Mesenchymal stem cell (in vitro differentiated cells and primary cell): ENCODE data around the gene MYO9B.

Experiments used
- DNase-seq: peaks from one replicate; pipeline ENCODE4 v3.0.0-alpha.2; 2013
- H2AFZ ChIP-seq: one replicate; pipeline ENCODE4 v1.6.1; 2013; ENCODE audit warnings: low read depth, mild to moderate bottlenecking, control low read depth, inconsistent platforms, low read length, moderate library complexity
- H2AK5ac ChIP-seq: 2 replicates; pipeline ENCODE4 v1.6.1; 2013; ENCODE audit warnings: low read length, moderate library complexity, mild to moderate bottlenecking, inconsistent platforms; ENCODE audit not compliant: severe bottlenecking
- H2BK120ac ChIP-seq: one replicate; pipeline ENCODE4 v1.6.1; 2013; ENCODE audit warnings: low read depth, mild to moderate bottlenecking, inconsistent platforms, low read length, moderate library complexity
- H2BK12ac ChIP-seq, 2 experiments: one replicate each; pipeline ENCODE4 v1.6.1; 2013; ENCODE audit warnings: inconsistent platforms in 2 of 2, low read length in 2 of 2, mild to moderate bottlenecking in 2 of 2, moderate library complexity in 2 of 2, control low read depth in 1 of 2
- H2BK15ac ChIP-seq: one replicate; pipeline ENCODE4 v1.6.1; 2013; ENCODE audit warnings: mild to moderate bottlenecking, low read depth, inconsistent platforms; ENCODE audit not compliant: poor library complexity, severe bottlenecking
- H2BK5ac ChIP-seq: 2 replicates; pipeline ENCODE4 v1.6.1; 2013; ENCODE audit warnings: low read depth, mild to moderate bottlenecking, low read length, control low read depth, inconsistent platforms; ENCODE audit not compliant: poor library complexity, severe bottlenecking
- H3K14ac ChIP-seq, 2 experiments: one replicate each; pipeline ENCODE4 v1.6.1; 2013; ENCODE audit warnings: inconsistent platforms in 2 of 2, low read length in 2 of 2, control low read depth in 1 of 2, mild to moderate bottlenecking in 1 of 2, moderate library complexity in 1 of 2
- H3K18ac ChIP-seq, 2 experiments: one replicate each; pipeline ENCODE4 v1.6.1; 2013; ENCODE audit warnings: inconsistent platforms in 2 of 2, low read length in 2 of 2, control low read depth in 1 of 2, low read depth in 1 of 2, mild to moderate bottlenecking in 1 of 2
- H3K23ac ChIP-seq, 2 experiments: one replicate each; pipeline ENCODE4 v1.6.1; 2013; ENCODE audit warnings: inconsistent platforms in 2 of 2, low read length in 2 of 2, mild to moderate bottlenecking in 2 of 2, moderate library complexity in 2 of 2, control low read depth in 1 of 2
- H3K27ac ChIP-seq: 2 replicates; pipeline ENCODE4 v1.5.1; 2013; ENCODE audit warnings: mild to moderate bottlenecking, moderate library complexity, low read length, control low read depth, inconsistent platforms; ENCODE audit not compliant: poor library complexity, severe bottlenecking
- H3K27me3 ChIP-seq, 2 experiments: 2 replicates each; pipeline versions ENCODE4 v1.6.1 to v1.7.0; 2013; ENCODE audit warnings: low read length in 2 of 2, mild to moderate bottlenecking in 2 of 2, moderate library complexity in 2 of 2, control low read depth in 1 of 2, inconsistent platforms in 1 of 2; ENCODE audit not compliant: control insufficient read depth in 1 of 2, insufficient read depth in 1 of 2
- H3K36me3 ChIP-seq, 2 experiments: 2 replicates each; pipeline versions ENCODE4 v1.6.1 to v1.7.0; 2013; ENCODE audit warnings: low read length in 2 of 2, control low read depth in 1 of 2, inconsistent platforms in 1 of 2, low read depth in 1 of 2, mild to moderate bottlenecking in 1 of 2; ENCODE audit not compliant: insufficient read depth in 2 of 2, control insufficient read depth in 1 of 2
- H3K4ac ChIP-seq, 2 experiments: one replicate each; pipeline ENCODE4 v1.6.1; 2013; ENCODE audit warnings: inconsistent platforms in 2 of 2, low read length in 2 of 2, mild to moderate bottlenecking in 2 of 2, moderate library complexity in 2 of 2, control low read depth in 1 of 2, low read depth in 1 of 2
- H3K4me1 ChIP-seq: 2 replicates; pipeline ENCODE4 v1.6.1; 2013; ENCODE audit warnings: low read depth, low read length, control low read depth; ENCODE audit not compliant: control insufficient read depth, insufficient read depth
- H3K4me2 ChIP-seq: 2 replicates; pipeline ENCODE4 v1.6.1; 2013; ENCODE audit warnings: low read length, mild to moderate bottlenecking, inconsistent platforms; ENCODE audit not compliant: poor library complexity, severe bottlenecking
- H3K4me3 ChIP-seq, 2 experiments: 2 replicates each; pipeline versions ENCODE4 v1.5.1 to v1.7.0; 2013; ENCODE audit warnings: low read length in 2 of 2, mild to moderate bottlenecking in 2 of 2, control low read depth in 1 of 2, low read depth in 1 of 2; ENCODE audit not compliant: insufficient read depth in 1 of 2
- H3K79me1 ChIP-seq: replicated peaks from 2 replicates; pipeline ENCODE4 v1.6.1; 2013; ENCODE audit warnings: mild to moderate bottlenecking, control low read depth, low read length, inconsistent platforms; ENCODE audit not compliant: poor library complexity, severe bottlenecking
- H3K9ac ChIP-seq: 2 replicates; pipeline ENCODE4 v1.7.0; 2013; ENCODE audit warnings: mild to moderate bottlenecking, low read length, moderate library complexity
- H3K9me3 ChIP-seq: 2 replicates; pipeline ENCODE4 v1.7.0; 2013; ENCODE audit warnings: mild to moderate bottlenecking, low read length; ENCODE audit not compliant: control insufficient read depth
- H4K8ac ChIP-seq: one replicate; pipeline ENCODE4 v1.6.1; 2013; ENCODE audit warnings: inconsistent platforms, mild to moderate bottlenecking, low read length, moderate library complexity
- H4K91ac ChIP-seq: one replicate; pipeline ENCODE4 v1.6.1; 2013; ENCODE audit warnings: mild to moderate bottlenecking, low read length, inconsistent platforms
- WGBS: methylation state at CpG from one replicate; pipeline ENCODE4 v1.1.7; 2013; ENCODE audit warnings: mixed read lengths; 5-methylcytosine and 5-hydroxymethylcytosine counted together

MYO9B gene

DNA sequence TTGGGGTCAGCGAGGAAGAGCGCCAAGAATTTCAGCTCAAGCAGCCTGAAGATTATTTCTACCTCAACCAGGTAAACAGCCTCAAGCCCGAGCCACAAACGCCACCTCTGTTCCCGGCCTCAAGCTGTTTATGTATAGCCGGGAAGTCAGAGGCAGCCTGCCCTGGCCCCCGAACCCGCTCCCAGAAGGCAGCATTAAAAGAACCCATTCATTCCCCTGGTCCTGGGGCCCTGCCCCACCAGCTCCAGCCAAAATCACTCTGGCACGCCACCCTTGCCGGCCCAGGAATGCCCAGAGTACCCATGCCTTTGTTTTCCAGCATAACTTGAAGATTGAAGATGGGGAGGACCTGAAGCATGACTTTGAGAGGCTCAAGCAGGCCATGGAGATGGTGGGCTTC lies 78.4 kb downstream of the MYO9B start:
- Histone ChIP-seq H2BK5ac (no peak overlapping the region), H2BK120ac (no peak overlapping the region), H2AK5ac (no peak overlapping the region), H3K4me1 (peaks cover 3% of the 10 kb centered on the region), H3K79me1 (peaks cover 37% of the 10 kb centered on the region), H4K8ac (no peak overlapping the region), H2AFZ (no peak overlapping the region), H3K4me2 (no peak overlapping the region), H3K27ac (no peak overlapping the region), H3K14ac (no peak overlapping the region), H2BK12ac (no peak overlapping the region), H3K9me3 (no peaks in the 10 kb centered on the region), H3K27me3 (no peaks in the 10 kb centered on the region), H3K18ac (no peak overlapping the region), H3K4ac (no peak overlapping the region), H3K36me3 (peaks cover 81 to 91% of the 10 kb centered on the region in 2 experiments), H3K4me3 (no peak overlapping the region), H4K91ac (no peak overlapping the region), H3K9ac (no peak overlapping the region), H3K23ac (no peak overlapping the region), H2BK15ac (no peak overlapping the region)
- WGBS = 99% methylated on average over 10 of the region's 10 CpGs
- DNase-seq = no peak

GRCh38 chr19:17155251-17155650 lies 79.7 kb downstream of the MYO9B start:
- 98% methylated on average over 7 of the region's 7 CpGs for WGBS
- Histone ChIP-seq H3K4me2 (no peak overlapping the region), H3K9me3 (no peaks in the 10 kb centered on the region), H4K91ac (no peak overlapping the region), H3K79me1 (peaks cover 33% of the 10 kb centered on the region), H3K4ac (no peak overlapping the region), H3K14ac (no peak overlapping the region), H3K9ac (no peak overlapping the region), H2BK120ac (no peak overlapping the region), H3K27ac (no peak overlapping the region), H3K4me1 (no peaks in the 10 kb centered on the region), H3K23ac (no peak overlapping the region), H2AK5ac (no peak overlapping the region), H4K8ac (no peak overlapping the region), H2BK15ac (no peak overlapping the region), H2BK12ac (no peak overlapping the region), H2AFZ (no peak overlapping the region), H3K36me3 (peaks cover 82 to 91% of the 10 kb centered on the region in 2 experiments), H3K4me3 (no peak overlapping the region), H3K18ac (no peak overlapping the region), H3K27me3 (no peaks in the 10 kb centered on the region), H2BK5ac (no peak overlapping the region)
- no peak for DNase-seq

DNA sequence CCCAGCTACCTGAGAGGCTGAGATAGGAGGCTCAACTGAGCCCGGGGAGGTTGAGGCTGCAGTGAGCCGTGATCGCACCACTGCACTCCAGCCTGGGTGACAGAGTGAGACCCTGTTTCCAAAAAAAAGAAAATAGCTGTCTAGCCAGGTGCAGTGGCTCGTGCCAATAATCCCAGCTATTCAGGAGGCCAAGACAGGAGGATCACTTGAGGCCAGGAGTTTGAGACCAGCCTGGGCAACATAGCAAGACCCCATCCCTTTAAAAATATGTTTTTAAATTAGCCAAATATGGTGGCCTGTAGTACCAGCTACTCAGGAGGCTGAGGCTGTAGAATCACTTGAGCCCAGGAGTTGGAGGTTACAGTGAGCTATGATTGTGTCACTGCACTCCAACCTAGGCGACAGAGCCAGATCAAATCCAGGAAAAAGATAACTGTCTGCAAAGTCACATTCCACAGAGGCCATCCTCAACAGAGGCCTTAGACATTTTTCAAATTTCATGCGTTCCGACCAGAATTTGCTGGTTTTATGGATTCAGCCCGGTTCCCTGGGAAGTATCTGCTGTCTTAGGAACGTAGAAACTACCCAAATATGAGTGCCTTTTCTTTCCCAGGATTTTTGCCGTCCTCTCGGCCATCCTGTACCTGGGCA lies 80.8 kb downstream of the MYO9B start:
- Histone ChIP-seq H3K14ac (no peak overlapping the region), H3K9me3 (no peaks in the 10 kb centered on the region), H3K4me3 (no peak overlapping the region), H3K23ac (no peak overlapping the region), H3K4ac (no peak overlapping the region), H3K4me1 (no peaks in the 10 kb centered on the region), H4K91ac (no peak overlapping the region), H2BK5ac (no peak overlapping the region), H2AFZ (no peak overlapping the region), H3K27ac (no peak overlapping the region), H2BK15ac (no peak overlapping the region), H2AK5ac (no peak overlapping the region), H2BK120ac (no peak overlapping the region), H3K9ac (no peak overlapping the region), H3K79me1 (peaks cover 30% of the 10 kb centered on the region), H3K27me3 (no peaks in the 10 kb centered on the region), H3K36me3 (peaks cover 81 to 90% of the 10 kb centered on the region in 2 experiments), H4K8ac (no peak overlapping the region), H2BK12ac (no peak overlapping the region), H3K4me2 (no peak overlapping the region), H3K18ac (no peak overlapping the region)
- WGBS = 98% methylated on average over 11 of the region's 11 CpGs
- no peak for DNase-seq

DNA sequence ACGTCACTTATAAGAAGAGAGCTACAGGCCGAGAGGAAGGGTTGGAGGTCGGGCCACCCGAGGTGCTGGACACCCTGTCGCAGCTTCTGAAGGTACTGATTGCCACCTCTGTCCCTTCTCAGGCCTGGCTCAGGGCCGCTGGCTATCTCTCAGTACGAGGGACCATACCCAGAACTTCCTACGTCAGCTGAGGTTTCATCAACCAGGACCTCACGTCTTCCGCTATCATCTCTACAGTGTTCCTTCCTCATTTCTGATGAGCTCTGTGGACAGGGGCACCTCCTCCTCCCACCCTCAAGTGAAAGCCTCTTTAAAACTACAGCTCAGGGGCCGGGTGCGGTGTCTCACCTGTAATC lies 81.3 kb downstream of the MYO9B start:
- H3K79me1 ChIP-seq = peaks cover 27% of the 10 kb centered on the region
- H2BK15ac ChIP-seq = no peak overlapping the region
- H3K9me3 ChIP-seq = no peaks in the 10 kb centered on the region
- no peak overlapping the region for H3K9ac ChIP-seq
- H3K4me3 ChIP-seq = no peak overlapping the region
- H3K23ac ChIP-seq = no peak overlapping the region
- H3K18ac ChIP-seq = no peak overlapping the region
- H3K4me1 ChIP-seq = no peaks in the 10 kb centered on the region
- H2AFZ ChIP-seq = no peak overlapping the region
- H3K27ac ChIP-seq = no peak overlapping the region
- no peak for DNase-seq
- H3K14ac ChIP-seq = no peak overlapping the region
- WGBS = 96% methylated on average over 12 of the region's 12 CpGs
- H3K36me3 ChIP-seq = peaks cover 81 to 90% of the 10 kb centered on the region in 2 experiments
- H2BK12ac ChIP-seq = no peak overlapping the region
- H3K27me3 ChIP-seq = no peaks in the 10 kb centered on the region
- H2BK5ac ChIP-seq = no peak overlapping the region
- H2AK5ac ChIP-seq = no peak overlapping the region
- no peak overlapping the region for H2BK120ac ChIP-seq
- H3K4ac ChIP-seq = no peak overlapping the region
- H4K91ac ChIP-seq = no peak overlapping the region
- H4K8ac ChIP-seq = no peak overlapping the region
- no peak overlapping the region for H3K4me2 ChIP-seq
